Endometrial microvascular endothelial cells (primary cell): ENCODE data around the gene NUP188. TPM values are rescaled to one million over a fixed set of nuclear protein-coding genes. Genes with fewer than 3 reads are reported as not detected.

Source experiments
- in situ Hi-C: cut with HindIII; loops from 2 replicates; pipeline ENCODE4 v1.10.0; 2017; ENCODE audit warnings: low sequenced_read_pairs, low pct_unique_long_range_greater_than_20kb; ENCODE audit errors: inconsistent ontology term
- total RNA-seq: library from RNA; depleted of rRNA; stranded (reverse); fragments of >200 nt; gene quantifications from one replicate; pipeline ENCODE4 v1.2.3, GENCODE V29; 2015; ENCODE audit errors: inconsistent ontology term

Gene NUP188
- total RNA-seq, 1 donor from 2014 or later, result 49.2 TPM

GRCh38 chr9:129040113-129040643, 92.7 kb downstream of the NUP188 start:
- in situ Hi-C loops, result no loop called here

DNA sequence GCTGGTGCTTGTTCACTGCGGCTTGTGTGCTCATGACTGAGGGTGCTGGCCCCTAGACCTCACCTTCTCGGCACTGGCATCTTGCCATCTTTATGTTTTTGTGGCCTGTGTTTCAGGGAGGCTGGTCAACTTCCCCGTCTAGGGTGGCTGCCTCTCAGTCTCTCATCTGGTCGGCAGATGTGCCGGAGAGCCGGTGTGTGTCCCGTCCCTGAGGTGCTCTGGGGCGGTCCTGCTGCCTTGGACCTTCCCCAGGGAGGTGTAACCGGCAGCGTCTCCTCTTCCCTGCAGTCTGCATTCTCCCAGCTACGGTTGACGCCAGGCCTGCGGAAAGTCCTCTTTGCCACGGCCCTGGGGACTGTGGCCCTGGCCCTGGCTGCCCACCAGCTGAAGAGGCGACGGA, 94.5 kb downstream of the NUP188 start:
- in situ Hi-C loops, result no loop called here

- in situ Hi-C loops, result no loop called here
Observed at GRCh38 chr9:129052592-129052991, 105.1 kb downstream of the NUP188 start.

DNA sequence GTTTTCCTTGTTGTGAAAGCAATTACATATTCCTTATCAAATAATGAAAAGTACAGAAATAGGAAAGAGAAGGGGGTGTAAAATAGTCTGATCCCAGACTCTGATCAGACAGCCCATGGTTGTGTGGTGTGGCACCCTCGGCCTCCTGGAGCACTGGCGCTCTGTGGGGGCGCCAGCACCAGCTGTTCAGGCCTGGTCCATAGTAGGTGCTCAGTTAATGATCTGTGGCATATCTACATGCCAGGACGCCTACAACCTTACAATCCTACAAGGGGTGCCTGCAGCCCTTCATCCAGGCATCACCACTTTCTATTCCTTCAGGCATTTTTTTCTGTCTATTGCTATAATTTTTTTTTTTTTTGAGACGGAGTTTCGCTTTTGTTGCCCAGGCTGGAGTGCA, 105.5 kb downstream of the NUP188 start:
- in situ Hi-C loops, result no loop called here

DNA sequence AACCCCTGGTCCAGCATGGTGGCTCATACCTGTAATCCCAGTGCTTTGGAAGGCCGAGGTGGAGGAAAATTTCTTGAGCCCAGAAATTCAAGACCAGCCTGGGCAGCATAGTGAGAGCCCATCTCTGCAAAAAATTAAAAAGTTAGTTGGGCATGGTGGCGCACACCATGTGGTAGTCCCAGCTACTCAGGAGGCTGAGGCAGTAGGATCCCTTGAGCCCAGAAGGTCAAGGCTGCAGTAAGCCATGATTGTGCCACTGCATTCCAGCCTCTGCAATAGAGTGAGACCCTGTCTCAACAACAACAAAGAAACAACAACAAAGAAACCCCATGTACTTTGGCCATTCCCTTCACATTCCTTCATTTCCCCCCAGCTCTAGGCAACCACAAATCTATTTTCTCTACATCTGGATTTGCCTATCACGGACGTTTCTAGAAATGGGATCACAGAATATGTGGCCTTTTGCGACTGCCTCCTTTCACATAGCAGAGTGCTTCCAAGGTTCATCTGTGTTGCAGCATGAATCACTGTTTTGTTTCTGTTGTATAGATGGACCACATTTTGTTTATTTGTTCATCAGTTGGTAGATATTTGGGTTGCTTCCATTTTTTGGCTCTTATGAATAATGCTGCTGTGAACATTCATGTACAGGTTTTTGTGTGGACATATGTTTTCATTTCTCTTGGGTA, 106.8 kb downstream of the NUP188 start:
- in situ Hi-C loops, result no loop called here

Other genes starting within 250 kb of the NUP188 start
- gene PKN3, start 245.2 kb upstream of the NUP188 start, total RNA-seq, result 33.1 TPM
- 101 TPM for gene ZDHHC12, start 223.6 kb upstream of the NUP188 start, total RNA-seq
- gene ZER1, start 175.8 kb upstream of the NUP188 start, total RNA-seq, result 38.4 TPM
- 19.1 TPM for gene TBC1D13, start 160.4 kb upstream of the NUP188 start, total RNA-seq
- gene ENDOG, start 129.2 kb upstream of the NUP188 start, total RNA-seq, result 20.6 TPM
- gene SPOUT1, start 117.9 kb upstream of the NUP188 start, total RNA-seq, result 27.0 TPM
- gene KYAT1, start 65.7 kb upstream of the NUP188 start, total RNA-seq, result 12.3 TPM
- 91.1 TPM for gene LRRC8A, start 65.6 kb upstream of the NUP188 start, total RNA-seq
- 0.09 TPM for gene PHYHD1, start 26.7 kb upstream of the NUP188 start, total RNA-seq
- gene DOLK, start 96 bp upstream of the NUP188 start, total RNA-seq, result 37.3 TPM
- 59.8 TPM for gene SH3GLB2, start 80.6 kb downstream of the NUP188 start, total RNA-seq
- gene MIGA2, start 88.9 kb downstream of the NUP188 start, total RNA-seq, result 28.1 TPM
- gene DOLPP1, start 133.4 kb downstream of the NUP188 start, total RNA-seq, result 23.8 TPM
- gene CRAT, start 163.1 kb downstream of the NUP188 start, total RNA-seq, result 49.0 TPM
- gene PTPA, start 163.7 kb downstream of the NUP188 start, total RNA-seq, result 163 TPM
- gene IER5L, start 230.6 kb downstream of the NUP188 start, total RNA-seq, result 18.1 TPM